Measurements from ENCODE around the gene MGAT4A.

DNA sequence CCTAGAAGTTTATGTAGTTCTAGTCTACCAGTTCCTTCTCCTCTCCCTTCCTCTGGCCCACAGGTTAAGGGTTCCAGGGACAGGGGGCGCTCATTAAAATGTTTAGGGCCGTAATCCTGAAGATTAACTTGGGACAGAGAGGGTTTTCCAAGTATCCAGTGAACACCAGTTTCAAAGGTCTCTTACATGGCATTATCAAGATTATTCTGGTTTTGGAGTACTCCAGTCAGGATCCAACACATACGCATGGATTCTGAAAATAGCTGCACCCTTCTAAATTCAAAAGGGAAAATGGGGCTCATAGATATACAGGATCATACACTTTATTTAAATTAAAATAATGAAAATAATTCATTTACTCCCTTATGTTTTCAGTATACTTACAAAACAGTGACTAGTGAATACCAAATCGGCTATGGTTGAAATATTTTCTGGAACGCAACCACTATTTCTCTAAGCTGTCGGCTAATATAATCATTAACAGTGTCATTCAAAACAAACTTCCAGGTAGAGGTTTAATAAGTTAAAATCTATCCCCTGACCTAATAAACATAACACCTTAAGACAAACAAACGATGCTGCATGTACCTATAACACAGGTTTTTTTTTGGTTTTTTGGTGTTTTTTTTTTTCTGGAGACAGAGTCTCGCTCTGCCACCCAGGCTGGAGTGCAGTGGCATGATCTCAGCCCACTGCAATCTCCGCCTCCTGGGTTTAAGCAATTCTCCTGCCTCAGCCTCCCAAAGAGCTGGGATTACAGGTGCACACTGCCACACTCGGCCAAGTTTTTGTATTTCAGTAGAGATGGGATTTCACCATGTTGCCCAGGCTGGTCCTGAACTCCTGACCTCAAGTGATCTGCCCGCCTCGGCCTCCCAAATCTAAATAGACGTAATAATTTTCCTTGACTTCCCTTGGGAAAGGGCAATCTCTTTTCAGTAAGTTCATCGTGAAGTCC is 44.7 kb downstream of the MGAT4A start:
- TF ChIP-seq SREBF2 (IDR thresholded peaks at IDR 0.05) (no peak), SMC3 (IDR thresholded peaks at IDR 0.05) (no peak), POLR2A (IDR thresholded peaks at IDR 0.05; ENCODE audit: low read length) (no peak), ESRRA (IDR thresholded peaks at IDR 0.05; ENCODE audit: borderline replicate concordance, low read length) (no peak), FOSL2 (IDR thresholded peaks at IDR 0.05) (no peak), FOSL2 (CRISPR knock-in tag; IDR thresholded peaks at IDR 0.05) (no peak), EP300 (IDR thresholded peaks at IDR 0.05) (no peak), BHLHE40 (IDR thresholded peaks at IDR 0.05; ENCODE audit: low read depth, low read length) (no peak)
- TF ChIP-seq, protein P1, sequence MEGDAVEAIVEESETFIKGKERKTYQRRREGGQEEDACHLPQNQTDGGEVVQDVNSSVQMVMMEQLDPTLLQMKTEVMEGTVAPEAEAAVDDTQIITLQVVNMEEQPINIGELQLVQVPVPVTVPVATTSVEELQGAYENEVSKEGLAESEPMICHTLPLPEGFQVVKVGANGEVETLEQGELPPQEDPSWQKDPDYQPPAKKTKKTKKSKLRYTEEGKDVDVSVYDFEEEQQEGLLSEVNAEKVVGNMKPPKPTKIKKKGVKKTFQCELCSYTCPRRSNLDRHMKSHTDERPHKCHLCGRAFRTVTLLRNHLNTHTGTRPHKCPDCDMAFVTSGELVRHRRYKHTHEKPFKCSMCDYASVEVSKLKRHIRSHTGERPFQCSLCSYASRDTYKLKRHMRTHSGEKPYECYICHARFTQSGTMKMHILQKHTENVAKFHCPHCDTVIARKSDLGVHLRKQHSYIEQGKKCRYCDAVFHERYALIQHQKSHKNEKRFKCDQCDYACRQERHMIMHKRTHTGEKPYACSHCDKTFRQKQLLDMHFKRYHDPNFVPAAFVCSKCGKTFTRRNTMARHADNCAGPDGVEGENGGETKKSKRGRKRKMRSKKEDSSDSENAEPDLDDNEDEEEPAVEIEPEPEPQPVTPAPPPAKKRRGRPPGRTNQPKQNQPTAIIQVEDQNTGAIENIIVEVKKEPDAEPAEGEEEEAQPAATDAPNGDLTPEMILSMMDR (IDR thresholded peaks at IDR 0.05) = no peak
- TF ChIP-seq, protein P2, sequence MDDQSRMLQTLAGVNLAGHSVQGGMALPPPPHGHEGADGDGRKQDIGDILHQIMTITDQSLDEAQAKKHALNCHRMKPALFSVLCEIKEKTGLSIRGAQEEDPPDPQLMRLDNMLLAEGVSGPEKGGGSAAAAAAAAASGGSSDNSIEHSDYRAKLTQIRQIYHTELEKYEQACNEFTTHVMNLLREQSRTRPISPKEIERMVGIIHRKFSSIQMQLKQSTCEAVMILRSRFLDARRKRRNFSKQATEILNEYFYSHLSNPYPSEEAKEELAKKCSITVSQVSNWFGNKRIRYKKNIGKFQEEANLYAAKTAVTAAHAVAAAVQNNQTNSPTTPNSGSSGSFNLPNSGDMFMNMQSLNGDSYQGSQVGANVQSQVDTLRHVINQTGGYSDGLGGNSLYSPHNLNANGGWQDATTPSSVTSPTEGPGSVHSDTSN (IDR thresholded peaks at IDR 0.05) = no peak

Measured in A549 (cell line).